Stimulated activated CD4-positive, alpha-beta T cell treated with anti-CD3 and anti-CD28 coated beads, Interleukin-4, amount 100 ng/mL, for 48 hours (primary cell): ENCODE measurements around the gene DCHS2.

Source experiments
- DNase-seq, 2 donors: peaks; one replicate each; pipeline ENCODE4 v3.0.0-alpha.2; 2020; ENCODE audit warnings: low read depth in 2 of 2

The DCHS2 gene

GRCh38 chr4:154491341-154492271 is at the start of gene DCHS2:
DCHS2 (minus strand) TSS chr4:154491799; CDS start chr4:154491355, 444 bp downstream.
- DNase-seq, result peak; percentile 4 to 8

GRCh38 chr4:154534296-154534695 is 42.7 kb upstream of the DCHS2 start:
- no peak for DNase-seq

DNA sequence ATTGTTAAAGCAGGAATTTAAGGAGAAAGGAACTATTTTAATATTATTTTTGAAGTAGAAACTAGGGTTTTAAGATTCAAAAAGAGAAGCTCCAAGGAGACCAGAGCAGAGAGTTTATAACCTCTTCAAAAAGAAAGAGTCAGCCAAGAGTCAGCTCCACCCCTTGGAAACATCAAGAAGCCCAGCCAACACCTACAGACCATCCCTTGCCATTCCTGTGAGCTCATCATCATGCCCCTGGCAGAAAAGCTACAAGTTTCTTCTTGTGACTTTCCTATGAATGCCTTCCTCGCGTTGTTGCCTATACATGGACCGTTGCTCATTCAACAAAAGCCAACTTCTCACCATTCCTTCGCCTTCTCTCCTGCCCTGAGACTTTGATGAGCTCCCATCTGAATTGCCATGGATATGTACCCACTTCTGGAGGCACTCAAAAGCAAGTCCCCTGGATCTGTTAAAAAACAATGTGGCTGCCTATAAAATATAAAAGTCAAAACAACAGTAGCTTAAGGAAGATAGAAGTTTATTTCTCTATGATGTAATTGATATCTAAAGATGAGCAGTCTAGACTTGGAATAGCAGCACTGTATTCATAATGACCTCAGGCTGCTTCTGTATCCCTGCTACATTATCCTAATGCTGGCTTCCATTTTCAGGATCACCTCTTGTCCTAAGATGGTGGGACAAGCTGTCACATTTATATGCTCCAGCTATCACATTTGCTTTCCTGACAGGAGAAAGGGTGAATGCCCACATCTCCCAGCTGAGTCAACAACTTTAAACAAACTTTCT is 38.3 kb upstream of the DCHS2 start:
- no peak for DNase-seq

DNA sequence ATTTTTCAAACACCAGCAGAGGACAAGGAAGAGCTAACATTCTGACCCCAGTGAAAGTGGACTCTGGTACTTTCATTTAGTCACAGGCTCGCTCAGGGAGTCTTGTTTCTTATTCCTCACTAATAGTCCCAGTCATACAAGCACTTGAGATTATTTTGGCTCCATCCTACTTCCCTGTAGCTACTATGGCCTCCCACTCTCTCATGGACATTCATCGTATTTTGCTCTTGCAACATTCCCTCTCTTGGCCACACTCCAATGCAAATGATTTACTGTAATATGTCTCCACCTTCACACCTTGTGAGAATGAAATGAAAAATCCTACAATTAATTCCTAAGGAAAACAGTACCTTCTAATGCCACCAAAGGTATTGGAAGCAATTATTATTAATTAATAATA is 37.3 kb upstream of the DCHS2 start:
- DNase-seq, result no peak

- DNase-seq, result no peak
Observed at GRCh38 chr4:154527308-154527707, 35.7 kb upstream of the DCHS2 start.

DNA sequence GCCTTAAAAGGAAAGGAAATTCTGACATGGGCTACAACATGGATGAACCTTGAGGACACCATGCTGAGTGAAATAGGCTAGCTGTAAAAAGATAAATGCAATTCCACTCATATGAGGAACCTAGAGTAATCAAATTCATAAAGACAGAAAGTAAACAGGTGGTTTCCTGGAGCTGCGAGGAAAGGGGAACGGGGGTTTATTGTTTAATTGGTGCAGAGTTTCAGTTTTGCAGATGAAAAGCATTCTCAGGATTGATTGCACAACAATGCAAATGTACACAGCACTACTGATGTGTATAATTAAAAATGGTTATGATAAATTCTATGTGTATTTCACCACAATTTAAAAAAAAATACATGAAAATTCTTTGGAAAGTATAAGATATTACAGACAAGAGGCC is 34.6 kb upstream of the DCHS2 start:
- no peak for DNase-seq

DNA sequence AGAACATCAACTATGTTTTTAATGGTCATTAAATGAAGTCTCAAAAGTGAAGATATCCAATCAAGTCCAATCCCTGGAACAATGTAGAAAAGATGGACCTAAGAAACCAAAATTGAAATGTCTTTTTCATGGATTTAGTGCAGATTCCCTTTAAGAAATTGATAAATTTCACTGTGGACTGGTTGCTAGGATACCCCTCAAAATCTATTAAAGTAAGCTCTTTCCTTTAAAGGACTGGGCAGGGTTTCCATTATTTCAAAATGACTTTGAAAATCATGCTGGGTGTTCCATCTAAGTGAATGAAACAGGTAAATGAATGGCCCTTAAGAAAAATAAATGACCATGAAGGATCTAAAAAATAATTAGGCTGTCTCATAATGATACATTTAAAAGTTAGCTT is 30.0 kb upstream of the DCHS2 start:
- no peak for DNase-seq

DNA sequence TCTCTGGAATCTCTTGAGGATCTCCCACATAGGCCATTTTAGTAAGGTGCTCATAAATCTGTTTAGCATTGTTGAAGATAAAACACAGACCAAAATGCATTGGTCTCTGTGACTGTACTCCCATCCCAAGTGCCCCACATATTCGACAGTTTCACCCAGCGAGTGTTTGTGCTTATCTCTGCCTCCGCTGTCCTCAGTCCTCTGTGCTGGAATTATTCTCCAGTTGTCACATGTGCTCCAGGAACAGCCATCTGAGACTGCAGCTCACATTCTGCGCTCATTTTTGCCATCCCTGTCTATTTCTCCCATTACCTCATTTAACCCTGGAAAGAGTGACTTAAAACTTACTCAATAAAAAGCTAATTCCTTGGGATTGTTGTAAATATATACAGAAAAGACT is 27.6 kb upstream of the DCHS2 start:
- no peak for DNase-seq

DNA sequence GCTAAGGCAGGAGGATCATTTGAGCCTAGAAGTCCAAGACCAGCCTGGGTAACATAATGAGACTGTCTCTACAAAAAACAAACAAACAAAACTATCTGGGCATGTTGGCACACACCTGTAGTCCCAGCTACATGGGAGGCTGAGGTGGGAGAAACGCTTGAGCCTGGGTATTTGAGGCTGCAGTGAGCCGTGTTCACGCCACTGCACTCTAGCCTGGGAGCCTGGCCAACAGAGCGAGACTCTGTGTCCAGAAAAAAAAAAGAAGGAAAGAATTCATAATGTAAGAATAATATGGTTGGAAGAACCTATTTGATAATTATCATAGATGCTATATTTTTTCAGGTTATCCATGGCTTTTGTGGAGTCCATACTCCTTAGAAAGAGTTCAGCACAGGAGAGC is 26.0 kb upstream of the DCHS2 start:
- no peak for DNase-seq

- no peak for DNase-seq
Observed at GRCh38 chr4:154516318-154517029, 24.9 kb upstream of the DCHS2 start.

- no peak for DNase-seq
Observed at GRCh38 chr4:154511981-154512380, 20.4 kb upstream of the DCHS2 start.

- no peak for DNase-seq
Observed at GRCh38 chr4:154511548-154511947, 19.9 kb upstream of the DCHS2 start.

GRCh38 chr4:154507156-154507555 is 15.6 kb upstream of the DCHS2 start:
- no peak for DNase-seq

DNA sequence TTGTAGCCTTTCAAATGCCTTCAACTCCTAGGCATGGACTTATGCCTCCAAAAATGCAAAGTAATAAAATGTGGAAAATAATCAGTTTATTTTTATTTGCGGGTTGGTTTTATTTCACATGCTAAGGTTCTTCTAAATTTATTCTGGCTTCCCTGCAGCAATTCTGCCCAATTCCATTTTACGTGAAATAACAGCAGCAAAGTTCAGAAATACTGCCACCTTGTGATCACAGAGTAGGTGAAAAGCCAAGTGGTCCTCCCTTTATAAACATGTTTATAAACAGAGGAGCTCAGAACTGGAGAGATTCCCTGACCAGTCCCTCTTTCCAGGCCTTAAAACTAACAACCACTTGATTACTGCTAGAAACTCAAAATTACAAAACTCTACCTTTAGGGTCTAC is 14.7 kb upstream of the DCHS2 start:
- no peak for DNase-seq

- no peak for DNase-seq
Observed at GRCh38 chr4:154503598-154503997, 12.0 kb upstream of the DCHS2 start.

DNA sequence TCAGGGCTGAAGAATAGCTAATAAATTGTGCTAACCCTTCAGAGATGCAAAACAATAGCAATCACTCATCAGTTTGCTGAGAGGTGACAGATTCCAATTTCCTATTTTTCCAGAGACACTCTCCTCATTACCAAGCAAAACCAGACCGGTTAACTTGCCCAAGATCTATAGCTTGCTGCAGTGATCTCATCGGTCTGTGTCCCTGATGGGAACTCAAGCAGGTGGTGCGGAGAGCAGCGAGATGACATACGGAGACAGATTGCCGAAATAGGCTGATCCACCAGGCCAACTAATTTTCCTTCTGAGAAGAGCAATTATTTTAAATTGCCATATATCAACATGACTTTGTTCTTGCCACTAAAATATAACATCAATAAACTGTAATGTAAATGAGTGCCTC is 10.5 kb upstream of the DCHS2 start:
- no peak for DNase-seq

GRCh38 chr4:154497889-154498288 is 6.3 kb upstream of the DCHS2 start:
- no peak for DNase-seq

GRCh38 chr4:154495867-154496266 is 4.3 kb upstream of the DCHS2 start:
- DNase-seq, result no peak

DNA sequence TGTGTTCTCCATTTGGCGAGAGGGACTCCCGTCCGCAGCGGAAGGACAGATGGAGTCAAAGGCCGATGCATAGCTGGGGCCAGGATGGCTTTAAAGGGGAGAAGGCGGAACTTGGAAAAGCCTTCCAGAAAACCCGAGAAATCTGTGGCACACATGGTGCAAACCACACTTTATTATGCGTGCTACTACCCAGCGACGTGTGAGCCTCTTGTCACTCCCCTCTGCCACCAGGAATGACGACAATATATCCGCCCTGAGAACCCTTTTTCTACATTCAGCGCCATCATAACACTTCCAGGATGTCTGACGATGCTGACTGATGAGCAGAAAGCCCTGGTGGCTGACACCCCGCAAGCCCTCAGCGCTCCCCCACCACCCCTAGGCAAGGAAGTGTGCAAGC is 689 bp upstream of the DCHS2 start:
- no peak for DNase-seq

- DNase-seq, result peak in 1 of 2 donors; percentile 8
Observed at GRCh38 chr4:154490583-154491340, 837 bp downstream of the DCHS2 start.

GRCh38 chr4:154490234-154490582 is 1.4 kb downstream of the DCHS2 start:
- DNase-seq, result no peak
